Heart left ventricle (tissue), 13 donors: ENCODE results near the gene CITED2.

Experiments
- CTCF ChIP-seq, 12 donors: fragments of 200-600 bp; sonication (generic) in 4 of 12; IDR thresholded peaks; one replicate each; pipeline versions ENCODE4 v1.5.0 to v1.8.0; 2018 to 2022; ENCODE audit warnings: antibody characterized with exemption in 12 of 12, mild to moderate bottlenecking in 5 of 12
- POLR2A ChIP-seq, 2 donors: fragments of 450-650 bp; IDR thresholded peaks; one replicate each; pipeline ENCODE4 v1.6.1; 2017; ENCODE audit warnings: antibody characterized with exemption in 2 of 2, mild to moderate bottlenecking in 2 of 2, moderate library complexity in 2 of 2
- donor health status: ischemic (EF 13 %, LVEDD 7.1; RV severe dilation, severe dysfunction).
- donor health status: DM: no; HTN: yes; CAD: no.
- donor health status: DM: no; HTN: no; CAD: no.
- donor health status: ischemic (EF 25% LVEDD 6.9; RV normal size, moderate dysfunction).
- donor health status: ischemic (EF 25% LVEDD 5.7; RV mildly dilated, moderate dysfunction).
- donor health status: ischemic (EF 35%, LVEDD 5.7; RV mildly dilated, moderate dysfunction).
- donor health status: nonischemic (EF 11% LVEDD 7.7; RV severe dilation, severe dysfunction).
- donor health status: DM: yes; HTN: yes; CAD: no.
- donor health status: PGD.
- donor health status: ischemic (EF 29% LVEDD 5.4; RV normal size, mild dysfunction).
- donor health status: nonischemic (EF 23%, LVEDD 6.1; RV moderate dilation, normal function).

GRCh38 chr6:139370283-139370998 is 4.0 kb downstream of the CITED2 start:
- TF ChIP-seq CTCF (IDR thresholded peaks at IDR 0.05) (no peak), POLR2A (IDR thresholded peaks at IDR 0.05) (no peak)
